ENCODE measurements around the gene PLOD3.

PLOD3 gene

DNA sequence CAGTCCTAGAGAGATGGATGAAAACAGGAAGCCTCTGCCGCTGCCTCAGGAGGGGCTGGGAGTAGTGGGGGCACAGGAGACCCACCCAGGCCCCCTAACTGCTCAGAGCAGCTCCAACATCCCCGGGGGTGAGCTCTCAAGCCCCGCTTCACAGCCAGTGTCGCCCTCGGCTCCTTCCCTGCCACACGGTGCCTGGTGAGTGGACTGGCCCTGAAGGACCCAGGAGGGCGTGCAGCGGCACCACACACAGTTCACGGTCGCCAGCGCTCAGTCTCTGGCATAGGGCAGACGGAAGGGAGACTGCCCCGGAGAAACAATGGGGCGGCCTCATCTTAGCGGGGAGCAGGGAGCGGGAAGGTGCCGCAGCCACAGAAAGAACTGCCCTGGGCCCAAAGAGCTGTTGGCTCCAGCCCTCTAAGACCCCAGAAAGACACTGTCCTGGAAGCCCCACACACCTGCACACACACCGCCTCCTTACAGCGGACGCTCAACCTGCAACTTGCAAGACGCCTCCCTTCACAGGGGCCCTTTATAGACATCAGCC lies 19.0 kb upstream of the PLOD3 start:
- Histone ChIP-seq H3K9ac (ENCODE audit: low read depth, low read length) (no peak overlapping the region), H3K79me2 (ENCODE audit: insufficient read depth, low read length) (peaks cover 4% of the 10 kb centered on the region; the same call in 1 of the 2 replicates), H3K27me3 (ENCODE audit: insufficient read depth, low read length, poor library complexity) (no peaks in the 10 kb centered on the region), H3K9me3 (ENCODE audit: insufficient read depth, low read length, severe bottlenecking) (no peaks in the 10 kb centered on the region), H3K4me2 (ENCODE audit: insufficient read depth, low read length) (no peak overlapping the region), H3K27ac (ENCODE audit: low read length) (no peak overlapping the region), H4K20me1 (ENCODE audit: insufficient read depth, low read length) (peaks cover 17% of the 10 kb centered on the region), H2AFZ (ENCODE audit: low read depth, low read length) (no peak overlapping the region), H3K4me1 (ENCODE audit: insufficient read depth, low read length) (no peaks in the 10 kb centered on the region), H3K36me3 (ENCODE audit: insufficient read depth, low read length) (peaks cover 57% of the 10 kb centered on the region), H3K4me3 (ENCODE audit: low read depth in 1 of 2, low read length in 2 of 2) (no peak overlapping the region)
- no peak for ATAC-seq (ENCODE audit: insufficient read depth, low read depth)
- no peak for TF ChIP-seq EZH2 (IDR thresholded peaks at IDR 0.05; ENCODE audit: borderline replicate concordance, low read depth, low read length, severe bottlenecking)
- TF ChIP-seq, protein P1, sequence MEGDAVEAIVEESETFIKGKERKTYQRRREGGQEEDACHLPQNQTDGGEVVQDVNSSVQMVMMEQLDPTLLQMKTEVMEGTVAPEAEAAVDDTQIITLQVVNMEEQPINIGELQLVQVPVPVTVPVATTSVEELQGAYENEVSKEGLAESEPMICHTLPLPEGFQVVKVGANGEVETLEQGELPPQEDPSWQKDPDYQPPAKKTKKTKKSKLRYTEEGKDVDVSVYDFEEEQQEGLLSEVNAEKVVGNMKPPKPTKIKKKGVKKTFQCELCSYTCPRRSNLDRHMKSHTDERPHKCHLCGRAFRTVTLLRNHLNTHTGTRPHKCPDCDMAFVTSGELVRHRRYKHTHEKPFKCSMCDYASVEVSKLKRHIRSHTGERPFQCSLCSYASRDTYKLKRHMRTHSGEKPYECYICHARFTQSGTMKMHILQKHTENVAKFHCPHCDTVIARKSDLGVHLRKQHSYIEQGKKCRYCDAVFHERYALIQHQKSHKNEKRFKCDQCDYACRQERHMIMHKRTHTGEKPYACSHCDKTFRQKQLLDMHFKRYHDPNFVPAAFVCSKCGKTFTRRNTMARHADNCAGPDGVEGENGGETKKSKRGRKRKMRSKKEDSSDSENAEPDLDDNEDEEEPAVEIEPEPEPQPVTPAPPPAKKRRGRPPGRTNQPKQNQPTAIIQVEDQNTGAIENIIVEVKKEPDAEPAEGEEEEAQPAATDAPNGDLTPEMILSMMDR (IDR thresholded peaks at IDR 0.05; ENCODE audit: borderline replicate concordance, extremely low read depth, low read length, poor library complexity, severe bottlenecking), result no peak
- no peak for DNase-seq

DNA sequence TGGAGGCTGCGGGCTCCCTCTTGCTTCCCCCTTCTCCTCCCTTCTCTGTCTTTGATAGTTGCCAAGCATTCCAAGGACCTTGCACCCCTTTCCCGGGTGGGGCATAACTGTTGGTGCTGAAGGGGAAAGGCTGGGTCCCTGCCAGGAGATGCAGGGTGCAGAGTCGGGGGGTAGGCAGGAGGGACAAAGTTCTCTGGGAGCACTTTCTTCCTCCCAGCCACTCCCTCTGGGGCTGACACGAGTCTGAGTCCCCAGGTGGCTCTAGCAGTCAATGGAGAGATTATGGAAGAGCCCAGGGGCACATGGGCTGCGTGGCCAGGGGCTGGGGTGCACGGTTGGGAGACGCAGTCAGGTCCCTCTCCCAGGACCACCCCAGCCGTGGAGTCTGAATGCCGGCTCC lies 18.1 kb upstream of the PLOD3 start:
- TF ChIP-seq, protein P1 (IDR thresholded peaks at IDR 0.05; ENCODE audit: borderline replicate concordance, extremely low read depth, low read length, poor library complexity, severe bottlenecking), result no peak
- TF ChIP-seq EZH2 (IDR thresholded peaks at IDR 0.05; ENCODE audit: borderline replicate concordance, low read depth, low read length, severe bottlenecking), result no peak
- no peak overlapping the region for H3K9ac ChIP-seq (ENCODE audit: low read depth, low read length)
- peaks cover 17% of the 10 kb centered on the region for H4K20me1 ChIP-seq (ENCODE audit: insufficient read depth, low read length)
- H3K9me3 ChIP-seq (ENCODE audit: insufficient read depth, low read length, severe bottlenecking), result no peaks in the 10 kb centered on the region
- no peak overlapping the region for H3K4me2 ChIP-seq (ENCODE audit: insufficient read depth, low read length)
- ATAC-seq (ENCODE audit: insufficient read depth, low read depth) (no peak), DNase-seq (no peak)
- H3K4me1 ChIP-seq (ENCODE audit: insufficient read depth, low read length), result no peaks in the 10 kb centered on the region
- H3K36me3 ChIP-seq (ENCODE audit: insufficient read depth, low read length), result peaks cover 55% of the 10 kb centered on the region
- H3K4me3 ChIP-seq (ENCODE audit: low read depth in 1 of 2, low read length in 2 of 2), result no peak overlapping the region
- H3K27me3 ChIP-seq (ENCODE audit: insufficient read depth, low read length, poor library complexity), result no peaks in the 10 kb centered on the region
- no peak overlapping the region for H3K27ac ChIP-seq (ENCODE audit: low read length)
- peaks cover under 1% of the 10 kb centered on the region; the same call in 1 of the 2 replicates for H3K79me2 ChIP-seq (ENCODE audit: insufficient read depth, low read length)
- no peak overlapping the region for H2AFZ ChIP-seq (ENCODE audit: low read depth, low read length)

DNA sequence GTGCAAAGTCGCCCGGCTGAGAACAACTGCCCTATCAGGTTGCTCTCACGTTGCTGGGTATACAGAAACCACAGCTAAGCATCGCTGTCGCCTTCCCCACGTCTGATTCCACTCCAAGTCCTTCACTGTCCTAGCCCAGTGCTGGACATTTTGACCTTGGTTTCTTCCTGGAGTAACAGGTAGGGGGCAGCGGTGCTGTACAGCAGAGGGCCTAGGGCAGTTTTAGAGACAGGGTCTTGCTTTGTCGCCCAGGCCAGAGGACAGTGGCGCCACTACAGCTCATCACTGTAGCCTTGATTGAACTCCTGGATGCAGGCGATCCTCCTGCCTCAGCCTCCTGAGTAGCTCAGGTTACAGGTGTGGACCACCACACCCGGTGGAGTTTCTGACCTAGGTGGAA lies 17.7 kb upstream of the PLOD3 start:
- Histone ChIP-seq H3K27ac (ENCODE audit: low read length) (no peak overlapping the region), H3K9ac (ENCODE audit: low read depth, low read length) (no peak overlapping the region), H4K20me1 (ENCODE audit: insufficient read depth, low read length) (peaks cover 17% of the 10 kb centered on the region), H3K9me3 (ENCODE audit: insufficient read depth, low read length, severe bottlenecking) (no peaks in the 10 kb centered on the region), H3K4me3 (ENCODE audit: low read depth in 1 of 2, low read length in 2 of 2) (no peak overlapping the region), H3K79me2 (ENCODE audit: insufficient read depth, low read length) (no peaks in the 10 kb centered on the region), H3K27me3 (ENCODE audit: insufficient read depth, low read length, poor library complexity) (no peaks in the 10 kb centered on the region), H2AFZ (ENCODE audit: low read depth, low read length) (no peak overlapping the region), H3K4me2 (ENCODE audit: insufficient read depth, low read length) (no peak overlapping the region), H3K36me3 (ENCODE audit: insufficient read depth, low read length) (peaks cover 50% of the 10 kb centered on the region), H3K4me1 (ENCODE audit: insufficient read depth, low read length) (no peaks in the 10 kb centered on the region)
- no peak for DNase-seq
- ATAC-seq (ENCODE audit: insufficient read depth, low read depth), result 0 out of 3 replicates have a peak, but pooled peaks have one; percentile 16
- TF ChIP-seq, protein P1 (IDR thresholded peaks at IDR 0.05; ENCODE audit: borderline replicate concordance, extremely low read depth, low read length, poor library complexity, severe bottlenecking), result peak; percentile 51
- no peak for TF ChIP-seq EZH2 (IDR thresholded peaks at IDR 0.05; ENCODE audit: borderline replicate concordance, low read depth, low read length, severe bottlenecking)
